ENCODE measurements around the gene RBM22. TPM values are rescaled to one million over a fixed set of nuclear protein-coding genes. Genes with fewer than 3 reads are reported as not detected.

RBM22 gene
- total and polyA plus RNA-seq, 2 of the 8 experiments (the other 6 are each of a cell fraction or from before 2014, with no cell fraction given), result 20.8 to 33.9 TPM

GRCh38 chr5:150723845-150724244 lies 23.0 kb upstream of the RBM22 start (continued):
- TF ChIP-seq CHD7 (IDR thresholded peaks at IDR 0.05; ENCODE audit: insufficient replicate concordance, low read length) (no peak), GABPA (IDR thresholded peaks at IDR 0.05; ENCODE audit: borderline replicate concordance, insufficient read depth, low read length) (no peak)

All from H1 (cell line).